ENCODE results near the gene RTL5.
"Not testable (repeated sequence)": the region's sequence is repeated elsewhere in the genome, so short reads cannot be mapped to it uniquely, and the experiment has no call there.

The RTL5 gene
- total RNA-seq: 6.2 to 9.5 reads per million in 2 donors

DNA sequence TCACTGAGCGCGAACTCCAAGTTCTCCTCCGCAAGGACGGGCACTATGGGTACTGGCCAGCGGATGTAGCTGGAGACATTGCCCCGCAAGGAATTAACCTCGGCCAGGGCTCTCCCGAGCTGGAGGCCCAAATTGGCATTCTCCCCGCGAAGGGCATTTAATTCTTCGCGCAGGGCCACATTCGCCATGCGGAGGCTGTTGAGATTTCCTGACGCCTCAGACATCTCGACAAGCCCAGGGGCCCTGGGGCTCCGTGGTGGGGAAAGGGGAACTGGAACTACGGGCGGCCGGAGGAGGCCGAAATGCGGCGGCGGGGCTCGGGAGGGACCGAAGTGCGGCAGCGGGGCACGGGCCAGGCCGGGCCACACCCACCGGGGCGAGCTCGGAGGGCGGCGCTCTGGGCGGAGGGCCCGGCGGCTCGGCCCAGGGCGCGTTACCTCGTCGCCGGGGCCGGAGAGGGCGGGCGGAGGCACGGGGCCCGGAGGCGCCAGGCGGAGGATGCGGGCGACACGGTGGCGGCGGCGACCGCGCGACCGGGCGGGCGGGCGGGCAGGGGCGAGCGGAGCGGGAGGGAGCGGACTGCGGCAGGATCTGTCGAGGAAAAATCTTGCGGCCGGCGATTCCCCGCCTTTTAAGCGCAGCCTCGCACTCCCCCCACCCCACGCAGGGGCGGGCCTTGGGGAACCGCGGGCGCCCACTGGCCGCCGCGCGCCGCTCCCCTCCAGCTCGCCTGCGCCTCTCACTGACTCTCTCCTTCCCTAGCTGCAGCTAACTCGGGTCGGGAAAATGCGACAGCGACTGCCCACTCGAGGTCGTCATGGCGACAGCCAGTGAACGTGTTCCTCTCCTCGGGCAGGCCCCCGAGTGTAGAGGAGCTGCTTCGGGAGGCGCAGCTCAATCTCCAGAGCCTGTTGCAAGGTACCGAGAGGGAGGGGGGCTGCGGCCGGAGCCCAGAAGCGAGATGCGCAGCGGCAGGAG is at the start of gene RTL5:
Gene RTL5 (minus strand): TSS at position 599 of the 978 bp plus-strand sequence.
- DNase-seq: peak; percentile 43

DNA sequence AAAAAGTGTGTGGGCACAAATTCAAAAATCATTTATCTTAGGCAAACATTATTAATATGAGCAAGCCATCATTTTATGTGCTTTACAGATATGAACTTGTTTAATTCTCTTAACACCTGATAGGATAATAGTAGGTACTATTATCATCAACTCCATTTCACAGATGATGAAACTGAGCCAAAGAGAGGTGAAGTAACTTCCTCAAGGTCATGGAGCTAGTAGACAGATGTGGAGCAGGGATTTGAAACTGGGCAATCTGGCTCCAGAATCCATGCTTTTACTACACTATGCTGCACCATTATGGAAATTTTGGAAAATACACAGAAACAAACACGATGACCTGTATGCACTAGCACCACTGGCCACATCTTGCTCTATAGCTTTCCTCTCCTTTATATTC is 48.8 kb upstream of the RTL5 start:
- DNase-seq: no peak

DNA sequence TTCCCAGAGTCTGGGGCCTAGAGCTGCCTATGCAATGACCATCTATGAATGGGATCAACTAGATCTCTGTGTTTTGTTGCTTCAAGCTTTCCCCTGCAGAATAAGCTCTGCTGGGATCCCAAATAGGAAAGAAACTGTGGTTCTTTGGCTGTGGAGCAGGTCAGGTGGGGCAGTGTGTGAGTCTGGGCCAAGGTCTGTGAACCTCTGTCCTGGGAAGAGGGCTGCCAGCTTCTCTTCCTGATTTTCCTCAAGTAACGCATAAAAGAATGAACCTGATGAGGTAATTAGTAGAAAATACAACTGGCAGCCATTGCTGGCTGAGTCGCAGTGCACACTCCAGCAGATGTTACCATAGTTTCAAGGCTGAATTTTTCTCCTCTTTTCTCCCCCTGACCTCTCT is 45.3 kb upstream of the RTL5 start:
- DNase-seq: no peak

DNA sequence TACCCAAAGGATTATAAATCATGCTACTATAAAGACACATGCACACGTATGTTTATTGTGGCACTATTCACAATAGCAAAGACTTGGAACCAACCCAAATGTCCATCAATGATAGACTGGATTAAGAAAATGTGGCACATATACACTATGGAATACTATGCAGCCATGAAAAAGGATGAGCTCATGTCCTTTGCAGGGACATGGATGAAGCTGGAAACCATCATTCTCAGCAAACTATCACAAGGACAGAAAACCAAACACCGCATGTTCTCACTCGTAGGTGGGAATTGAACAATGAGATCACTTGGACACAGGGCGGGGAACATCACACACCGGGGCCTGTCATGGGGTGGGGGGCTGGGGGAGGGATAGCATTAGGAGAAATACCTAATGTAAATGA is 44.6 kb upstream of the RTL5 start:
- DNase-seq: not testable (repeated sequence)

DNA sequence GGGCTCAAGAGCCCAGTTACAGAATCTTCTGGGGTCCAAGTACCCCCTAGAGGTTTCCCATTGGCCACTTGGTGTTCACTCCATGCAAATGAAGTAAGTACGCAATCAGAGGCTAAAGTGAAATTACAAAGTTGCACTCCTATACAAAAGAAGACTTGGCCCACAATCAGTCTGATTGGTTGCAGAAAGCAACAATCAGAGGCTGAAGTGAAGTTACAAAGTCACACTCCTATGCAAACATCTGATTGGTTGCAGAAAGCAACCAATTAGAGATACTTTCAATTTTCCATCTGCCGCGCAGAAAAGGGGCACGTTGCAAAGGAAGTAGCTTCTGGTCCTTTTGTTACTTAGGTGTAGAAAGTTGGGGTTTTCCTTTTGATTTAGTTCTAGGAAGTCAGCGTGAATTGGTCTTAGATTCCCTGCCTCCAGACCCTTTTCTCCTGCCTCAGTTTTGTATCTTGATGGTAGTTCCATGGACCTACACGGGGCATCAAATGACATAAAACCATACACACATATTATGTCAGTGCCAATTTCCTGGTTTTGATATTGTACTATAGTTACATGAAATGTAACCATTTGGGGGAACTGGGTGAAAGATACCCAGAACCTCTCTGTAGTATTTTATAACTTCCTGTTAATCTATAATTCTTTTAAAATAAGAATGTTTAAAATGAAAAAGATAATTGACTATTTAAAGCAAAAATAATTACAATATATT is 37.5 kb upstream of the RTL5 start:
- no peak for DNase-seq

DNA sequence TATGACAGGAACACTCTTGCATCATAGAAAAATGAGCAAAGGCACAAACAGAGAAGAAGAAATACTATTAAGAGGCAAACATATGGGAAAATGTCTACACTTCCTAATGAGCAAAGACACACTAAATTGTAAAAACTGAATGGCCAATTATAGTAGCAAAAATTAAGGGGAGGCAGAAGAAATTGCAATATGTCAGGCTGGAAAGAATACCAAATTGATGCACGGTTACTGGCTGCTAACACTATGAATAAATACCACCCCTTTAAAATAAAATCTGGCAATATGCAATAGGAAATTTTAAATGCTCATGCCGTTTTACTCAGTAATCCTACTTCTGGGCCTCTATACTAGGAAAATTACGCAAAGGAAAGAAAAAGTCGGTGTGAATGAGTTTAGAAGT is 33.8 kb upstream of the RTL5 start:
- no peak for DNase-seq

DNA sequence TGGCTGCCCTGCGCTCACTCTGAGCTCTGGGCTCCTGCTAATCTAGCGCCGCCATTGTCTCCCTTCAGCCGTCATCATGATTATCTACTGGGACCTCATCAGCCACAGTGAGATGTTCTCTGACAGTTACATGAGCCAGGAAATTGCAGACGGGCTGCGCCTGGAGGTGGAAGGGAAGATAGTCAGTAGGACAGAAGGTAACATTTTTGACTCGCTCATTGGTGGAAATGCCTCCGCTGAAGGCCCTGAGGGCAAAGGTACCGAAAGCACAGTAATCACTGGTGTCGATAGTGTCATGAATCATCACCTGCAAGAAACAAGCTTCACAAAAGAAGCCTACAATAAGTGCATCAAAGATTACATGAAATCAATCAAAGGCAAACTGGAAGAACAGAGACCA is 28.1 kb upstream of the RTL5 start:
- DNase-seq: no peak

DNA sequence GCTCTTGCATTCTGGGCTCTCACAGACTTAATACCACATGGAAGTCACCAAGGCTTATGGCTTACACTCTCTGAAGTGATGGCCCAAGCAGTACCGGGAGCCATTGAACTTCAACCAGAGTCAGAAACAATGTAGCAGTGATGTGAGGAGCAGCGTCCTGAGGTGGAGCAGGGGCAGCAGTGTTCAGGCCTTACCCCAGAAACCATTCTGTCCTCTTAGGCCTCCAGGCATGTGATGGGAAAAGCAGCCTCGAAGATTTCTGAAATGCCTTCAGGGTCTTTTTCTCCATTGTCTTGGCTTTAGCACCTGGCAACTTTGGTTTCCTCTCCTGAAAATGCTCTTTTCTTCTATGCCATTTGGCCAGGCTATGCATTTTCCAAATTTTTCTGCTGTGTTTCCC is 27.1 kb upstream of the RTL5 start:
- no peak for DNase-seq

DNA sequence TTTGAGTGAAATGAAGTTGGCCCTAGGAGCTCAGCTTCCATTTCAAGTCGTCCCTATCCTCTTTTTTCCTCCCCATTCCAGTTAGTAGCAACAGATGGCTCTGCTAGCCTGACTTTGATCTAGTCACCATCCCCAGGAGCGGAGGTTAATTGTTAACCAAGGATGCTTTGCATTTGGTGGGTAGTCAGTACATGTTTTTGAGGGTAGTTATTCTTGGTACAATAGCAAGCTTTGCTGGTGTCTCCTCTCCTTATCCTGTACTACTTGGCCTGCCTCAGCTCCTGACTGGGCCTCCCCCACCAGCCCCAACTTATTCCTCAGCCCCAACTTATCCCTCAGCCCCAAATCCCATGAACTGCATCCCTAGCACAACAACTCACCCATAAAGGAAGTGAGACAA is 14.8 kb upstream of the RTL5 start:
- no peak for DNase-seq

DNA sequence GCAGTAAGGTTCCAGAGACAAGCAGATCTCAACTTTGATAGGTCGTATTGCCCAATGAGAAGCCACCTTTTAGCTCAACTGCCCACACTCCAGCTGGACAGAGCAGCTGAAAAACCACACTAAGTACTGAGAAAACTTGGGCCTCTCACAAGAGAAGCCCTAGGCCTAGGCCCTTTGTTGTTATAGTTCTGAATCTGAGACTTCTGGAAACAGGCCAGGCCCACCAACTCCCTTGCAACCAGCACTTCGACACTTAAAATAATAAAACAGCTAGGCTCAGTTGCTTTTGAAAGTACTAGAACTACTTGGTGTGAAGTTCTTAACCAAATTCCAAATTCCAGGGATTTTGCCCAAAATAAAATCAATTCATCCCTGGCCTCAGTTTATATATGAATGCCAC is 13.5 kb upstream of the RTL5 start:
- DNase-seq: no peak

DNA sequence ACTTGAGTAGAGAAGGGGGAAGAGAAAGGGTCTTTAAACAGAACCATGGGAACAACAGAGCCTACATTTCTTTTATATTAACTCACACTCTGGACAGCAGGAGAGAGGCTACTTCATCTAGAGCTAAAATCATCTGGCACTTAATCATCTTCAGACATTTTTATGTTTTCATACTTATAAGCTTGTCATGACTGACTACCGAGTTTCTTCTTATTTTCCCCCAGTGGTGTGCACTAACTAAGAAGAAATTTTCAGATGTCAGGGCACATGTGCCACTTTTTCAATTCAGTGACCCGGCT is 11.8 kb upstream of the RTL5 start:
- DNase-seq: no peak

DNA sequence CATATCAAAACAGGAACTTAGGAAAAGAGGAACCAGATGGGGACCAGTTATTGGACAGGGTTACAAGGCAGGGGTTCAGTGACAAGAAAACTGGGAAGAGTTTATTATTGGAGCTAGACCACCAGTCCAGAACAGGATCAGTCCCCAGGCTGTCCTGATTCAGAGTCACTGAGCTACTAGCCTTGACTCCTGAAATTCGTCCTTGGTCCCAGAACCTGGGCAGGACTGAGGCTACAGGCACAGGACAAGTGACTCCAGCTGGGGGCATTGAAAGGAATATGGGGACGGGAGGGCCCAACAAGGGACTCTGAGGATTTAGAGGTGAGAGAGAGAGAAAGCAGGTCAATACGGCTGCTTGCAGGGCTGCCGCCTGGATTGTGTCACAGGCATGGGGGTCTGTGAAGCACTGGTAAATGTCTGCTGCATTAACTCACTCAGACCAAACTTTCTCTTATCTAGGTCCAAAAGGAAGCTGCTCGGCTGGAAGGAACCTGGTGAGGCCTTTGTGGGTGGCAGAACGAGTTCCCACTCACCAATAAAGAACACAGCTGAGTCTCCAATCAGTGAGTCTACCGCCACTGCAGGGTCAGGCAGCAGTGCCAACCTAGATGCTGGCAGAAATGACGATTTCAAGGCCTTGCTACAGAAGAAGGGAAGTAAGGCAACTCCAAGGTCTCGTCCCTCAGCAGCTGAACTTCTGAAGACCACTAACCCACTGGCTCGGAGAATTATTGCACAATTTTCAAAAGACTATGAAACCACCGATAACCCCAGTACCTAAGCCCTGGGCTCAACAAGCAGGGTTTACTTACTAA is 11.3 kb upstream of the RTL5 start:
- no peak for DNase-seq

DNA sequence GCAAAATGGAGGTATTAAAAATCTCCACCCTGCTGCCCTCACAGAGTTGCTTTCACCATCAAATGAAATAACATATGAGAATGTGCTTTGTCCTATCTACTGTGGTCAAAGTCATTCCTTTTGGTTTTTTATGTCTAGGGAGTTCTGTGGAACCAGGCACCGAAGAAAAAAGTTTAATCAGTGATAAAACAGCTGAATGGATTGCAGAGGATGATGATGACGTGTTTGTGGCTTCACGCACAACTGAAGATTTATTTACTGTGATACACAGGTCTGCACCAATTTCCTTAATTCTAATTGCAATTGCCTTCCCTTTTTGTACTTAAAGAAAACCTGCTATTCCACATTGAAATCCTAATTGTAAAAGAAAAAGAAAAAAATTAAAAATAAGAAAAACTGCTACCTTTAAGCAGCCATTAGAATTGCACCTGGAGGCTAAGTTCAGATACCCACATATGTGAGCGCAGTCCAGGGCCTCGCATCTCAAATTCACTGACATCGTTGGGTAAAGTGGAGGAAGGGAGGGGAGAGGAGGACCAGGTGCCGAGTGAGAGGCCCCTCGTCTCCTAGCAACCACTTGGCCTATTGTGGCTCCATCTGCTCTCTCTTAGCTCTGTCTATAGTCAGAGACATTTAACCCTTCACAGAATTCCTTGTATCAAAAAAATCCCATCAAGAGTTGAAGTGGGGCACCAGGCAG is 10.5 kb upstream of the RTL5 start:
- DNase-seq: no peak

DNA sequence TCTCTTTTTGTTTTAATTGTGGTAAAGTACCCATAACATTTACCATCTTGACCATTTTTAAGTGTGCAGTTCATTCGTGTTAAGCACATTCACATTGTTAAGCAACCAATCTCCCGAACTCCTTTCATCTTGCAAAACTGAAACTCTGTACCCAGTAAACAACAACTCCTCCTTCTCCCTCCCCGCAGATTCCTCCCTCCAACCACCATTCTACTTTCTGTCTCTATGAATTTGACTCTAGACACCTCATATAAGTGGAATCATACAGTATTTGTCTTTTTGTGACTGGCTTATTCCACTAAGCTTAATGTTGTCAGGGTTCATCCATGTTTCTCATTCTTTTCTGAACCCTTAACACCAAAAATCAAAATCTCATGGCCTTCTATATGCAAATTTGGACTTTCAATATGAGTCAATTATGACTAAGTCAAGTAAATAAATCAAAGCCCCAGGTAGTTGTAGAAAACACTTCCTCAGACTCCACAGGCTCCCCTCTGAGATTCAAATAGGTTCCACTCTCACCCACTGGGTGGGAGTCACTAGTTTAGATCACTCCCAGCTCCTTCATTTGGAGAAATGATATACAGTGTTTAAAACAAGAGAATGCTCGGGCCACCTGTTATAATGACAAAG is 9.8 kb upstream of the RTL5 start:
- DNase-seq: no peak

DNA sequence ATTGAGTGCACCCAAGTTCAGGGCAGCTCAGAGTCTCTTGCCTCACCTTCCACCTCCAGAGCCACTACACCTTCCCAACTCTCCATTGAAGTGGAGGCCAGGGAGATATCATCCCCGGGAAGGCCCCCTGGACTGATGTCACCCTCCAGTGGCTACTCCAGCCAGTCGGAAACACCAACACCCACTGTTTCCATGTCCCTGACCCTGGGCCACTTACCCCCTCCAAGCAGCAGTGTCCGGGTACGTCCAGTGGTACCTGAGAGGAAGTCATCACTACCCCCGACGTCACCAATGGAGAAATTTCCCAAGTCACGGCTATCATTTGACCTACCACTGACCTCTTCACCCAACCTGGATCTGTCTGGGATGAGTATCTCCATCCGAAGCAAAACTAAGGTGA is 7.8 kb upstream of the RTL5 start:
- DNase-seq: no peak

DNA sequence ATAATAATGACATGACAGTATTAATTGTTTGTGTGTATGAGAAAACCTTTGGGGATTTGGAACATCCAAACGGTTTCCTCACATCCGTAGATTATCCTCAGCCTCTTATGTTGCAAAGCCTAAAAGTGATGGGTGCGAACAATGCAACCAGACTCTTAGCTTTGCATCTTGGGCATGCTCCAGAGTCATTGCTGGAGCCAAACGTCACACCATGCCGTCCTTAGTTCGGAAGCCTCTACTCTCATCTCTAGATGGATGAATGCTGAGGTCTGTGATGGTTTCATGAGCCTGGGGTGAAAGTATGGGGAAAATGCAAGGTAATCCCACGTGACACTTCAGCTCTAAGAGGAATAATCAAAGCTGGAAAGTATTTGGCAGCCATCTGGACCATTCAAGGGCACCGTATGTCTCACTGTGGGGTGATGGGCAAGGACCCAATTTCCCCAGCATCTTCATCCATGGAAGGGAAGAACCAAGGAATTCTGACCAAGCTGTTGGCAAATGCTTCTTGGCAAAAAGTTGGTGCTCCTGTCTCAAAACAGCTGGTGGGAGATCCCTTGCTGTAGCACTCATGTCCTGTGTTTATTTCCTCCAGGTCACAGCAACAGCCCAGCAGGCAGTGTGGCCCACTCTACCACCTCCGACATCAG is 6.3 kb upstream of the RTL5 start:
- no peak for DNase-seq

DNA sequence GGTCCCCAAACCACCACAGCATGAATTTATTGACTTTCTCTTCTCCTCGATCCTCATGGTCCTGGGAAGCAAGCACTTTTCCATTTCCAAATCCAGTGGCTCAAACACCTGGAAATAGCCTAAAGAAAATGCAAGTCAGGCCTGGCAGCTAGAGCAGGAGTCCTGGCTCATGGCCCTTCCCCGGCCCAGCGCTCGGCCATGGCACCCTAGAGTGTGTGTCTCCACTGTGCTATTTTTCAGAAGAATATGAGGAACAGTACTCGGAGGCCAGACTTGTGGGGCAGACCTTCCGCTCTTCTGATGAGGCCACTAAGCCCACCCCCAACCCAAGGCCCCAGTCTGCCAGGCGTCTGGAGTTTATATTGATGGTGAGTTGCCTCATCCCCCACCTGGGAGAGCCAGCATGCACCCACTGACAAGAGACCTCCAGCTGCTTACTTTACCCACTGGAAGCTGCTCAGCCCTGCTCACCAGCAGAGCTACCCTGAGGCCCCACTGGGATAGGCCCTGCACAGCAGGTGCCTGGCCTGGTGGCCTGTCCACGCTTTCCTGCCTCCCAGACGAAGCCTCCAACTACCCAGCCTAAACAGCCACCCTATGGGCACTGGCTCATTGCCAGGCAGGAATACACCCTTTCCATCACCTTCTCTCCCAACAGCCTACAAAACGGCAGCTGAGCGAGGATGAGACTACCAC is 2.3 kb upstream of the RTL5 start:
- DNase-seq: no peak

DNA sequence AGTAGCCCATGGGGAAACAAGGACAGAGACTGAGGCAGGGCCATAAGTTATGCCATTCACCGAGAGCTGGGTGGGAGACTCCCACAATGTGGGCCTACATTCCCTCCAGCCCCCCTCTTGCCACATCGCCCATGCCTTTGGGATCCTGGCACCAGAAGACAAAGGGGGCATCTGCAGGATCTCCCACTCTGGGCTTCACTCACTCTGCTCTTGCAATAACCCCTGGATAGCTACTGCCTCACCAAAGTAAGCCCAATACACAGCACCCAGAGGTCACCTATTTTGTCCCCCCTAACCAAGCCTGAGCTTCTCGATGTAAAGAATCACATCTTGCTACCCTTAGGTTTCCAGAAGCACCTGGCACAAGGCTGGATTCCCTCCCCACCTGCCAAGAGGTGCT is 741 bp upstream of the RTL5 start:
- DNase-seq: no peak

DNA sequence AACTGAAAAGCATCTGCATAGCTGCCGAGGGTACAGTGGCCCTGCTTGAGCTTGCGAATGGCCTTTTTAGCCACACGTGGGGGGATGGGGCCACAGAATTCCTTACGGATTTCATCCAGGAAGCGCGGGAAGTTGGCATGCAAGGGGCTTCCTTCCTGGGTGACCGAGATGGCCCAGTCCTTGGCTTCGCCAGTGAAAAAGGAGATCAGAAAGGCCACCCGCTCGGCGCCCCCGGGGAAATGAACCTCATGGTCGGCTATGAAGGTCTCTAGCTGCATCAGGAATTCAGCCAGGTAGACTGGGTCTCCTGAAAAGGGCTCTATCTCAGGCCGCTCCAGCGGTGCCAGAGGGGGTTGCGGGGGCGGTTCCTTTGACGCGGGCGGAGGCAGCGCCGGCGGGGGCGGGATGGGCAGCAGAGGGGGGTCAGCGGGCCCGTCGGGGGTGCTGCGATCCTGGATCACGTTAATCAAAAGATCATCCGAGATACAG is 909 bp downstream of the RTL5 start:
- no peak for DNase-seq

DNA sequence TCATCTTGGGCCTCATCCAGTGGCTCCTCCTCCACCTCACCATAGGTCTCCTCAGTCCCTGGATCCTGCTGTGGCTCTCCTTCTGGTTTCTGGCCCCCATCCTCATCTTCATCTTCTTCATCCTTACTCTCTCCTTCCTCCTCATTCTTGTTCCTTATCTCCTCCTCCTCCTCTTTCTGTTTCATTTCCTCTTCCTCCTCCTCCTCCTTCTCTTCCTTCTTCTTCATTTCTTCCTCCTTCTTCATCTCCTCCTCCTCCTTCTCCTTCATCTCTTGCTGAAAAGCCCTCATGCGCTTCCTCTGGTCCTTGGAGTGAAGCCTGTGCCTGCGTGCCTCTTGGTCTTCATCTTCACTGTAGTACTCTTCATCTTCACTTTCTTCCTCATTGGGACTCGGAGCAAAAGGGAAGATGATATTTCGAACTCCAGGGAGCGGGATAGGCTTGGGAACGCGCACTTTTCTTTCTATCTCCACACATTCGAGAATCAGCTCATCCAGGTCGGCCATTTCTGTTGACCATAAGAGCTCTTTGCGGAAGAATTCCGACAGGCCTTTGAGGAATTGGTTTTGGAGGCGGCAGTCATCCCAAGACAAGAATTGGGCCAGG is 1.5 kb downstream of the RTL5 start:
- DNase-seq: no peak

DNA sequence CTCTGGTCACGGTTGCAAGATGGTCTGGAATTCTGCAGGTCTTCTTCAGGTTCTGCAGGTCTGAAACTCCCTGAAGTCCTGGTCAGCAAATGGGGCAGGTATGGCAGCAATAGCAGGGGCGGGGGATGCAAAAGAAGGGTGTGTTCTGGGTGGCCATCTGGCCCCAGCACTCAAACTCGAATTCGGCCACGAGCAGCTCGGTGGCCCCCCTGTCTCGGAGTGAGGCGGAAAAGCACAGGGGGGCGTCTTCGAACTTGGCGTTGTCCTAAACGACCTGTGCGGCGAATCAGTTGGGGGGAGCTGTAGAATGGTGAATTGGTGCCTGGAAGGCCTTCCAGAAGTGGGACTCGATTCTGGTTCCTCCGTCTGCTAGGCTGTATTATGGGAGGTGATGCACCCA is 2.1 kb downstream of the RTL5 start:
- DNase-seq: no peak
